ENCODE data around the gene PPM1B. TPM values are rescaled to one million over a fixed set of nuclear protein-coding genes. Genes with fewer than 3 reads are reported as not detected.

The PPM1B gene
- total and polyA plus RNA-seq, 2 of the 13 experiments (the other 11 are each of a cell fraction or from before 2014, with no cell fraction given), result 24.4 to 25.0 TPM

DNA sequence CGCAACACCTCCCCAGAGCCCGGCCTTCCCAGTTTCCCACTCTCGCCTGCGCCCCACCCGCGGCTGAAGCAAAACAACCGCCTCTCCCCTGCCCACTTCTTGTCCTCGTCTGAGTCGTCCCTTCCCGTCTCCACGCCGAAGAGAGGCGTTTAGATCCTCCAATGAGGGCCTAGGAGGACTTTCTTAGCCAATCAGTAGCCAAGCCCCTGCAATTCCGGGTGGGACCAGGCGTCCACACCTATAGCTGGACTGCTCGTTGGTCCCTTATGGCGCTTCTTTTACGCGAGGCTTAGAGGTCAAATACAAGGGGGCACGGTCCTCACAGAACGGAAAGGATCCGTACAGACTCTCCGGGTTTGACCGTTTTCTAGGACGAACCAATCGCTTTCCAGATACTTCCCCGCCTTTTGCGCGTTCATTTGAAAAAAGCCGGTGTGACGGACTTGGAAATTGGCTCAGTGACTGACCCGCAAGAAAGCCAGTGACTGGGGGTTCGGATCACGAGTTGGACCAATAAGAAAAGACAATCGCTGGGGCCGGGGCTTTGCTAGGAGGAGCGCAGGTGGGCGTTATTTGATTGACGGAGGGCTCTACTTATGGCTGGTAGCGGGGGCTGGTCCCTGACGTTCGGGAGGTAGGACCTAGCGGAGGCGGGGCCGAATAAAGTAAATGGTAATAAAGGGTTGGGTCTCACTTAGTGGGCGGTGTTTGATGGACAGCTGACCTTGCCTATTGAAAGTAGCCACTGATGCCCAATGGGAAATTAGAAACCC, 581 bp upstream of the PPM1B start (continued):
- TF ChIP-seq ZNF883 (CRISPR knock-in tag; IDR thresholded peaks at IDR 0.05; ENCODE audit: not compliant biosample characterization) (peak; percentile 50), ZFP36 (IDR thresholded peaks at IDR 0.05; ENCODE audit: borderline replicate concordance, low read depth, low read length, partially characterized antibody) (no peak), ISX (CRISPR knock-in tag; conservative IDR thresholded peaks at IDR 0.05) (no peak), RFXAP (CRISPR knock-in tag; IDR thresholded peaks at IDR 0.05; ENCODE audit: borderline replicate concordance) (peak; percentile 73; the same call in 1 of the 2 replicates), STAT5B (CRISPR knock-in tag; IDR thresholded peaks at IDR 0.05) (no peak), MXI1 (IDR thresholded peaks at IDR 0.05; ENCODE audit: borderline replicate concordance, low read depth, low read length) (peak; percentile 68; the same call in 1 of the 3 replicates), ZNF792 (CRISPR knock-in tag; IDR thresholded peaks at IDR 0.05) (no peak; the same call in 1 of the 2 replicates), REPIN1 (CRISPR knock-in tag; IDR thresholded peaks at IDR 0.05; ENCODE audit: borderline replicate concordance, low read depth) (0 out of 2 replicates have a peak, but pooled peaks have one; percentile 73), SRSF4 (IDR thresholded peaks at IDR 0.05; ENCODE audit: low read depth, low read length, poor library complexity, severe bottlenecking) (no peak), ZFP36L1 (CRISPR knock-in tag; IDR thresholded peaks at IDR 0.05) (peak; percentile 73; the same call in 1 of the 2 replicates), ZNF703 (CRISPR knock-in tag; IDR thresholded peaks at IDR 0.05; ENCODE audit: borderline replicate concordance) (no peak), AKAP8 (CRISPR knock-in tag; IDR thresholded peaks at IDR 0.05) (no peak; the same call in 1 of the 2 replicates), CBFB (CRISPR knock-in tag; IDR thresholded peaks at IDR 0.05) (peak; percentile 67; the same call in 1 of the 2 replicates), BHLHE40 (IDR thresholded peaks at IDR 0.05; ENCODE audit: low read length) (no peak), MTA3 (CRISPR knock-in tag; IDR thresholded peaks at IDR 0.05) (no peak), CREM (IDR thresholded peaks at IDR 0.05) (peak; percentile 84; the same call in 1 of the 2 replicates), CREM (CRISPR knock-in tag; IDR thresholded peaks at IDR 0.05) (no peak), KMT2B (CRISPR knock-in tag; IDR thresholded peaks at IDR 0.05) (peak; percentile 71; the same call in 1 of the 2 replicates)
- TF ChIP-seq, protein P1, sequence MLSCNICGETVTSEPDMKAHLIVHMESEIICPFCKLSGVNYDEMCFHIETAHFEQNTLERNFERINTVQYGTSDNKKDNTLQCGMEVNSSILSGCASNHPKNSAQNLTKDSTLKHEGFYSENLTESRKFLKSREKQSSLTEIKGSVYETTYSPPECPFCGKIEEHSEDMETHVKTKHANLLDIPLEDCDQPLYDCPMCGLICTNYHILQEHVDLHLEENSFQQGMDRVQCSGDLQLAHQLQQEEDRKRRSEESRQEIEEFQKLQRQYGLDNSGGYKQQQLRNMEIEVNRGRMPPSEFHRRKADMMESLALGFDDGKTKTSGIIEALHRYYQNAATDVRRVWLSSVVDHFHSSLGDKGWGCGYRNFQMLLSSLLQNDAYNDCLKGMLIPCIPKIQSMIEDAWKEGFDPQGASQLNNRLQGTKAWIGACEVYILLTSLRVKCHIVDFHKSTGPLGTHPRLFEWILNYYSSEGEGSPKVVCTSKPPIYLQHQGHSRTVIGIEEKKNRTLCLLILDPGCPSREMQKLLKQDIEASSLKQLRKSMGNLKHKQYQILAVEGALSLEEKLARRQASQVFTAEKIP (CRISPR knock-in tag; IDR thresholded peaks at IDR 0.05; ENCODE audit: borderline replicate concordance), result no peak
- TF ChIP-seq, protein P2, sequence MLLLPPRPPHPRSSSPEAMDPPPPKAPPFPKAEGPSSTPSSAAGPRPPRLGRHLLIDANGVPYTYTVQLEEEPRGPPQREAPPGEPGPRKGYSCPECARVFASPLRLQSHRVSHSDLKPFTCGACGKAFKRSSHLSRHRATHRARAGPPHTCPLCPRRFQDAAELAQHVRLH (CRISPR knock-in tag; IDR thresholded peaks at IDR 0.05; ENCODE audit: borderline replicate concordance, low read depth), result peak; percentile 63; the same call in 1 of the 2 replicates
- TF ChIP-seq, protein P3, sequence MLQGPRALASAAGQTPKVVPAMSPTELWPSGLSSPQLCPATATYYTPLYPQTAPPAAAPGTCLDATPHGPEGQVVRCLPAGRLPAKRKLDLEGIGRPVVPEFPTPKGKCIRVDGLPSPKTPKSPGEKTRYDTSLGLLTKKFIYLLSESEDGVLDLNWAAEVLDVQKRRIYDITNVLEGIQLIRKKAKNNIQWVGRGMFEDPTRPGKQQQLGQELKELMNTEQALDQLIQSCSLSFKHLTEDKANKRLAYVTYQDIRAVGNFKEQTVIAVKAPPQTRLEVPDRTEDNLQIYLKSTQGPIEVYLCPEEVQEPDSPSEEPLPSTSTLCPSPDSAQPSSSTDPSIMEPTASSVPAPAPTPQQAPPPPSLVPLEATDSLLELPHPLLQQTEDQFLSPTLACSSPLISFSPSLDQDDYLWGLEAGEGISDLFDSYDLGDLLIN (CRISPR knock-in tag; IDR thresholded peaks at IDR 0.05; ENCODE audit: borderline replicate concordance), result peak; percentile 75; the same call in 1 of the 2 replicates
- TF ChIP-seq, protein P4, sequence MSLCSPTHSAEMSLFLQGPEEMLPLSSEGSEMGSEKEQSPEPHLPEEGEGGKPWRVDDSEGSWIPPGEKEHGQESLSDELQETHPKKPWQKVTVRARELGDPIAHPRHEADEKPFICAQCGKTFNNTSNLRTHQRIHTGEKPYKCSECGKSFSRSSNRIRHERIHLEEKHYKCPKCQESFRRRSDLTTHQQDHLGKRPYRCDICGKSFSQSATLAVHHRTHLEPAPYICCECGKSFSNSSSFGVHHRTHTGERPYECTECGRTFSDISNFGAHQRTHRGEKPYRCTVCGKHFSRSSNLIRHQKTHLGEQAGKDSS (CRISPR knock-in tag; IDR thresholded peaks at IDR 0.05; ENCODE audit: borderline replicate concordance, low read depth), result no peak; the same call in 1 of the 2 replicates
- TF ChIP-seq, protein P5, sequence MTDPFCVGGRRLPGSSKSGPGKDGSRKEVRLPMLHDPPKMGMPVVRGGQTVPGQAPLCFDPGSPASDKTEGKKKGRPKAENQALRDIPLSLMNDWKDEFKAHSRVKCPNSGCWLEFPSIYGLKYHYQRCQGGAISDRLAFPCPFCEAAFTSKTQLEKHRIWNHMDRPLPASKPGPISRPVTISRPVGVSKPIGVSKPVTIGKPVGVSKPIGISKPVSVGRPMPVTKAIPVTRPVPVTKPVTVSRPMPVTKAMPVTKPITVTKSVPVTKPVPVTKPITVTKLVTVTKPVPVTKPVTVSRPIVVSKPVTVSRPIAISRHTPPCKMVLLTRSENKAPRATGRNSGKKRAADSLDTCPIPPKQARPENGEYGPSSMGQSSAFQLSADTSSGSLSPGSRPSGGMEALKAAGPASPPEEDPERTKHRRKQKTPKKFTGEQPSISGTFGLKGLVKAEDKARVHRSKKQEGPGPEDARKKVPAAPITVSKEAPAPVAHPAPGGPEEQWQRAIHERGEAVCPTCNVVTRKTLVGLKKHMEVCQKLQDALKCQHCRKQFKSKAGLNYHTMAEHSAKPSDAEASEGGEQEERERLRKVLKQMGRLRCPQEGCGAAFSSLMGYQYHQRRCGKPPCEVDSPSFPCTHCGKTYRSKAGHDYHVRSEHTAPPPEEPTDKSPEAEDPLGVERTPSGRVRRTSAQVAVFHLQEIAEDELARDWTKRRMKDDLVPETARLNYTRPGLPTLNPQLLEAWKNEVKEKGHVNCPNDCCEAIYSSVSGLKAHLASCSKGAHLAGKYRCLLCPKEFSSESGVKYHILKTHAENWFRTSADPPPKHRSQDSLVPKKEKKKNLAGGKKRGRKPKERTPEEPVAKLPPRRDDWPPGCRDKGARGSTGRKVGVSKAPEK (CRISPR knock-in tag; IDR thresholded peaks at IDR 0.05; ENCODE audit: borderline replicate concordance), result no peak
